ENCODE measurements around the gene ASIC3.
"Not testable (repeated sequence)": the region's sequence is repeated elsewhere in the genome, so short reads cannot be mapped to it uniquely, and the experiment has no call there.

Gene ASIC3

GRCh38 chr7:151032936-151033863 is 15.1 kb upstream of the ASIC3 start:
- DNase-seq (ENCODE audit: low spot score): no peak

DNA sequence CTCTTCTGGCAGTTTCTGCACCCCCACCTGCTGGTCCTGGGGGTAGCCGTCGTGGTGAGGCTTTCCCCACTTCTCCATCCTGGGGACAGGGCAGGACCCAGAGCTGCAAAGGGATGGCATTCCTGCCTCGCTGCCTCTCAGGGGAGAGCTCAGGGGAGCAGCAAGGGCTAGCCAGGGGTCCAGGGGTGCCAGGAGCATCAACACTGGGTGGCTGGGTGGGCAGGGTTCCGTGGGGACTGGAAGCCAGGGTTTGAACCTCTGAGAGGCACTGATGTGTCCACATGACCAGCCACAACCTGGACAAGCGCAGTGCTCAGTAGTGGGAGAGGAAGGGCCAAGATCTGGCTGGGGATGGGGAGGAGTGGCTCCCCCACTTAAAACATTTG is 14.5 kb upstream of the ASIC3 start:
- DNase-seq (ENCODE audit: low spot score): no peak

DNA sequence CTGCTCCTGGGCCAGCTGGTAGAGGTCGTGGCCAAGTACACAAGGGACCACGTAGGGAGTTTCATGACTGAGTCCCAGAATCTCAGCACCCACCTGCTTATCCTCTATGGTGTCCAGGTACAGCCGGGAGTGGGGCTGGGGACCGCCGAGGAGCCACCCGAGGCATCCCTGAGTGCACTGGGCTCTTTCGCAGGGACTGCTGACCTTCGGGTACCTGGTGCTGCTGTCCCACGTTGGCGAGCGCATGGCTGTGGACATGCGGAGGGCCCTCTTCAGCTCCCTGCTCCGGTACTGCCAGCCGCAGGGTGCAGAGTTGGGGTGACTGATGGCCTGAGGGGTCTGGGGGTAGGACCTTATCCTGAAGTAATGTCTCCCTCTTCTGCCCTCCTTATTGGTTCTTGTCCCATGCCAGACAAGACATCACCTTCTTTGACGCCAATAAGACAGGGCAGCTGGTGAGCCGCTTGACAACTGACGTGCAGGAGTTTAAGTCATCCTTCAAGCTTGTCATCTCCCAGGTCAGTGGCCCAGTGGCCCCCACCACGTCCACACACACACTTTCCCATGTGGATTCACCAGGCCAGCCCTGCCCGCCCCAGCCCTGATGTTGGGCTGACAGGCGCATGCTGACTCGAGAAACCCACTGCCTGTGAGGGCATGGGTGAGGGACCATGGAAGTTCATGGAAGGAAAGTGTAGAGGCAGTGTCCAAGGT is 13.9 kb upstream of the ASIC3 start:
- no peak for DNase-seq (ENCODE audit: low spot score)

DNA sequence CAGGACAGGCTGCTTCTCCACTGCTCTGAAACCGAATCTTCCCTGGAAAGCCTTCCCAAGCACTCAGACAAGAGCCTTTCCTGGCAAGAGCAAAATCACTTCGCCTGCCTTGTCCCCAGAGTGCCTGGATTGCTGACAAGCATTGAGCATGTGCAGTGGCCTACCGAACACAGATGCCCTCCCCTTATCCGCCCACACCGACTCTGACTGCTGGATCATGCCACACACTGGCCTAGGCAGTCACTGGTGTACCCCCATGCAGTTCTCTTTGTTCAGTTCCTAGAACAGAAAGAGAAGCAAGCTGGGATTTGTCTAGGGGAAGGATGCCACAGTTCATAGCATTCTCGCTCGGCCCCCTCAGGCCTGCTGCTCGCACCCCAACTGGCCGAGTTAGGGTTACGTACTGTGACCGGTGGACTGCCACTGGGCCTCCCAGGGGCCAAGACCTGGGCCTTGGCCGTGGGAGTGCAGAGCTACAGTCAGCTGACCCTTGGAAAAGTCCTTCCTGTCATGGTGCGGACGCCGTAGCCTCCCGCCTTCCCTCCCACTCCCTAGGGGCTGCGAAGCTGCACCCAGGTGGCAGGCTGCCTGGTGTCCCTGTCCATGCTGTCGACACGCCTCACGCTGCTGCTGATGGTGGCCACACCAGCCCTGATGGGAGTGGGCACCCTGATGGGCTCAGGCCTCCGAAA is 13.2 kb upstream of the ASIC3 start:
- DNase-seq (ENCODE audit: low spot score): no peak

- no peak for DNase-seq (ENCODE audit: low spot score)
Observed at GRCh38 chr7:151035902-151036301, 12.4 kb upstream of the ASIC3 start.

DNA sequence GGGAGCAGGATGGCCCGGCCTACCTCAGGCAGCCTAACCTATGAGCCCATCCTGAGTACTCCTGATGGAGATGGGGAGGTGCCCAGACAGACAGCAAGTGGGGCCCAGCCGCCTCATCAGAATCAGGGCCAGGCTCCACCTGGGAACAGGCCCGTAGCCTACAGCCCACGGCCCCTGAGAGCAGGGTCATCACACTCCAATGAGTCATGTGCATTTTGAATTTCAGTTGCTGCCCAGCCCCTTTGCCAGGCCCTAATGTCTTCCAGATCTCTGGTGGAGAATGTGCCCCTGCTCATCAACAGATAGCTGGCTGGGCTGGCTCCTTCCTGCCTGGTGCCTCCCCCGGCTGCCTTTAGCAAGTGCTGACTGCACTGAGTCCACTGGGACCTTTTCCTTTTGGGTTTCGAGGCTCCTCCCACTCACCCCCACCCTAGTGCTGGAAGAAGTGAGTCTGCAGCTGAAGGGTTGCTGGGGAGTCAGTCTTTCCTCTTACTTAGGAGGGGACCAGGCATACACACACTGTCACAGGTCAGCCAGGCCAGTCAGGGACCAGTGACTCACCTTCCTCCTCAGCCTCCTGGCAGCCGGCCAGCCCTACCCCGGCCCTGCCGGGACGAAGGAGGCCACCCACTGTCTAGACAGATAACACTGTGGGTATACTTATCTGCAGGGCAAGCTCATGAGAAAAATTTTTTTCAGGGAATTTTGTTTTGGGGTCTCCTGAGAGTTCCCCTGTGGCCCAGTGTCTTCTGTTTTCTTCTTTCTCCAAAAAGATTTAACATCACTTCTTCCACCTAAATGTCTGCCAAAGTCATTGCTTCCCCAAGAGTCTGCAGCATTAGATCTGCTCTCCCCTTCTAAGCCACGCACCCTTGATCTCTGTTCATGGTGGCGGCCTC is 9.1 kb upstream of the ASIC3 start:
- DNase-seq (ENCODE audit: low spot score): peak; percentile 50

DNA sequence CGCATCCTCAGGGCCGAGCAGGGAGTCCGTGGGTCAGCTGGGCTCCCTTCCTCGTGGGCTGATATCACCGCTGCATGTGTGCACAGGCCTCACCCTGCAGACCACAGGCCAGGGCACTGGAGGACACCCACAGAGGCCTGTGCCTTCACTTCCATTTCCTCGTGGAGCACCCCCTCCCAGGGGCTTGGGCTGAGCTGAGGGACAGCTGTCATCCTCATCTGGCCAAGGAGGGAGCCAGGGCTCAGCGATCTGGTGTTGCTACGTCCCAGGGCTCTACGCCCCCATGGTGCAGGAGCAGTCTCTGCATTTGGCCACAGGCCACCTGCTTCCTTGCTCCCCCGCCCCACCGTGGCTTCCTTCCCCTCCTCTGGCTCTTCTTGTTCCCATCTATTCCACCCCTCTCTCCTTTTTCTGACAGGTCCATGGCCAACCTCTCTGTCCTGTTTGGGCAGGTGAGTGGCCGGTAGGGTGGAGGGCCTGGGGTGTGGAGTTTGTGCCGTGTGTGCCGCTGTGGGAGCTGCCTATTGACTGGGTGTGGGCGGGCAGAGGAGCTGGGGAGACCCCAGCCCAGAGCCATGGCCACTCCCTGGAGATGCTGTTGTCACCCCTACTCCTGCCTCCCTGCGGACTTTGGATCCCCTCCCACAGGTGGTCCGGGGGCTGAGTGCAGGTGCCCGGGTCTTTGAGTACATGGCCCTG is 8.3 kb upstream of the ASIC3 start:
- no peak for DNase-seq (ENCODE audit: low spot score)

GRCh38 chr7:151040616-151041375 is 7.5 kb upstream of the ASIC3 start:
- no peak for DNase-seq (ENCODE audit: low spot score)

- not testable (repeated sequence) for DNase-seq (ENCODE audit: low spot score)
Observed at GRCh38 chr7:151043449-151043848, 4.9 kb upstream of the ASIC3 start.

GRCh38 chr7:151043959-151044358 is 4.4 kb upstream of the ASIC3 start:
- no peak for DNase-seq (ENCODE audit: low spot score)

DNA sequence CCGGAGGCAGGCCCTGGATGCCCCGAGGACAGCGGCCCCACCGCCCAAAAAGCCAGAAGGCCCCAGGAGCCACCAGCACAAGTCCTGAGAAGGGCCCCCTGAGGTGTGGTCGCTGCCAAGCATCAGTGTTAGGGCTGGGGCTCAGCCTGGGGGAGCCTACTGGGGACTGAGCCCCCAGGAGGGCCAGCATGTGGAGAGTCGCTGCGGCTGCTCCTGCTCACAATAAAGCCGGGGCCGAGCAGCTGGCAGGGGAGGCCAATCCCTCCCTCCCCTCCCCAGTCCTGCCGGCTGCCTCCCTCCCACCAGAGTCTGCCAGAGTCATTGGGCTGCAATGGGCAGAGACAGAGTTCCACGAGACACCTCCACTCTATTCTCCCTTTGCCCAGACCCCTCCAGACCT is 3.1 kb upstream of the ASIC3 start:
- no peak for DNase-seq (ENCODE audit: low spot score)

DNA sequence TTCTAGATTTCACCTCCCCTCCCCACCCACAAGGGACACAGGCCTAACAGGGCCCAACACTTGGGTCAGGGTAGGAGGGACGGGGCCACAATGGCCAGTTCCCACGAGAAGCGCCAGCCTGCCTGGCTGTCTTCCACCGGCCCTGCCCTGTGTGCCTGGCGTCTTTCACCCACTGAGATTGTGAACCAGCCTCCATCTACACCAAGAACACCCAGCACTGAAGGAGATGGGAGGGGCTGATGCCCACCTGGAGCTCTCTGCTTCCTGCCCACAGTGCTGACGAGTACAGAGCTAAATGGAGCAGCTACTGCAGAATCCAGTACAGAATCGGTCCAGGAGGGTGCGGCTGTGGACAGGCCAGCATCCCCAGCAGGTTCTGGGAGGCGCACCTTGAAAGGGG is 2.4 kb upstream of the ASIC3 start:
- no peak for DNase-seq (ENCODE audit: low spot score)

DNA sequence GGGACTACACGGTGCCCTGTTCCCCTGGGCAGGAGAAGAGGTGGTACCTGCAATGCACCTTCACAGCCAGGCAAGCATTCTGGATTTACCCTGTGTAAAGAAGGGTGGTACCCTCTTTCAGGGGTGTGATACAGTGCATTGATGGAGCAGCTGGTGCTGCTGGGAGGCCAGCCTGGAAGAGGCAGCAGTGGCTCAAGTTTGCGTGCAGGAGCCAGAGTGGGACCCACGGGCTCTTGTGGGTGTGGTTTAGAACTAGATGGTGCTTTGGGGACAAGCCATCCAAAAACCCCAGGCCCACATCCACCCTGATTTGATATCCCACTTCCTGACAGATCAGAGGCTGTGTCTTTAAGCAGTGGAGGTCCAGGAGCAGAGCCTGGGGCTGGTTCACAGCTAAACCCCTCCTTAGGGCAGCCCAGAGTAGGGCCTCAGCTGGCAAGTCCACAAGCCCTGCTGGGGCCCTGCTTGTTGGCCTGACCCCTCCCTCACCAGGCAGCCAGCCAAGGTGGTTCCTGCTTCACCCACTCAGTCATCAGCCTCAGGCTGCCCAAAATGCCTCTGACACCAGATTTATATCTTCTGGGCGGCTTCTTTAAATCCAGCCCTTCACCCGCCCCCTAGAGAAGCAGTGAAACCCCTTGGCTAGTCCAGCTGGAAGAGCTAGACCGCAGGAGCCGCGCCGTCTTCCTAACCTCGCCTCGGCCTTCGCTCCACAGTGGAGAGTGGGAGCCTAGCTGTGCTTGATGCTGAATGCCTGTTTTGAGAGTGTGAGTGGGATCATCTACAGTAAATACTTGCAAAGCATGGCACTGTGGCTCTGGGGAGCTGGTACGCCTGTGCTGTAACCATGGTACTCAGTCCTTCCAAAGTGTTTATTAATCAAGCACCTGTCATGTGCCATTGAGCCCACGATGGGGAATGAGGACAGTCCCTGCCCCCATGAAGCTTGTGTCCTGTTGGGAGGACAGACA is 1.4 kb upstream of the ASIC3 start:
- DNase-seq (ENCODE audit: low spot score): no peak

- DNase-seq (ENCODE audit: low spot score): no peak
Observed at GRCh38 chr7:151048911-151049463, 656 bp downstream of the ASIC3 start.

DNA sequence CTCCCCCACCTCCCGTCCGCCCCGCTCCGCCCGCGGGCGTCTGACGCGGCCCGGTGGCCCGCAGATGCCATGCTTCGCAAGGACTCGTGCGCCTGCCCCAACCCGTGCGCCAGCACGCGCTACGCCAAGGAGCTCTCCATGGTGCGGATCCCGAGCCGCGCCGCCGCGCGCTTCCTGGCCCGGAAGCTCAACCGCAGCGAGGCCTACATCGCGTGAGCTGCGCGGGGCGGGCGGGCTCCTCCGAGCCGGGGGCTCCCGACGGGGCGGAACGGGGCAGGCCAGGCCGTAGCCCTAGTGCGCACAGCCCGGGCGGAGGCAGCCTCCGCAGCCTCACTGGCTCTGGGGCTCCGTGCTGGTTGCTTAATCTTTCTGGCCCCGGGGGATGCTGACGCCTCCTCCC is 2.8 kb downstream of the ASIC3 start:
- DNase-seq (ENCODE audit: low spot score): no peak

GRCh38 chr7:151053096-151053495 is 4.8 kb downstream of the ASIC3 start:
- DNase-seq (ENCODE audit: low spot score): no peak

- DNase-seq (ENCODE audit: low spot score): no peak
Observed at GRCh38 chr7:151053751-151054150, 5.4 kb downstream of the ASIC3 start.

- DNase-seq (ENCODE audit: low spot score): peak; percentile 50
Observed at GRCh38 chr7:151056283-151056665, 7.9 kb downstream of the ASIC3 start.

All from NAMALWA (cell line).